HepG2 (cell line): ENCODE data around the gene MAPKAPK3. TPM values are rescaled to one million over a fixed set of nuclear protein-coding genes. Genes with fewer than 3 reads are reported as not detected.

Source experiments
- CEBPB ChIP-seq: IDR thresholded peaks from 2 replicates; pipeline ENCODE4 v1.6.1; 2011; ENCODE audit warnings: low read depth, low read length, improper control_type of control experiment, borderline replicate concordance
- CREB1 ChIP-seq, 2 experiments: fragments of 450-650 bp in 1 of 2; IDR thresholded peaks; 2 replicates each; pipeline ENCODE4 v1.6.1; 2016 to 2017; ENCODE audit warnings: control low read depth in 1 of 2, mild to moderate bottlenecking in 1 of 2, missing compliant biosample characterization in 1 of 2, missing genetic modification characterization in 1 of 2
- FOSL1 ChIP-seq: sonication (generic); formaldehyde crosslinking; IDR thresholded peaks from 2 replicates; pipeline ENCODE4 v1.9.0; 2021; ENCODE audit warnings: missing genetic modification reagents, borderline replicate concordance
- GFI1 ChIP-seq: sonication (generic); formaldehyde crosslinking; IDR thresholded peaks from 2 replicates; pipeline ENCODE4 v1.5.0; 2020; ENCODE audit warnings: missing genetic modification reagents, mild to moderate bottlenecking, borderline replicate concordance
- NCOR1 ChIP-seq: fragments of 200-600 bp; sonication (generic); IDR thresholded peaks from 2 replicates; pipeline ENCODE4 v1.7.0; 2017; ENCODE audit warnings: antibody characterized with exemption, low read length, borderline replicate concordance
- PHB2 ChIP-seq: fragments of 450-650 bp; IDR thresholded peaks from 2 replicates; pipeline ENCODE4 v1.6.1; 2018; ENCODE audit not compliant: partially characterized antibody
- SAFB2 ChIP-seq: sonication (generic); formaldehyde crosslinking; IDR thresholded peaks from 2 replicates; pipeline ENCODE4 v1.5.1; 2020; ENCODE audit warnings: missing genetic modification reagents, low read depth, mild to moderate bottlenecking, borderline replicate concordance
- SMARCE1 ChIP-seq: fragments of 450-650 bp; IDR thresholded peaks from 2 replicates; pipeline ENCODE4 v1.6.1; 2017; ENCODE audit warnings: borderline replicate concordance
- SRF ChIP-seq: IDR thresholded peaks from 2 replicates; pipeline ENCODE4 v1.6.1; 2011; ENCODE audit warnings: mild to moderate bottlenecking, low read depth, low read length, moderate library complexity
- SSRP1 ChIP-seq: IDR thresholded peaks from 2 replicates; pipeline ENCODE4 v1.6.1; 2016; ENCODE audit warnings: control low read depth
- STAT5B ChIP-seq: sonication (generic); formaldehyde crosslinking; IDR thresholded peaks from 2 replicates; pipeline ENCODE4 v1.4.0; 2020; ENCODE audit warnings: missing genetic modification reagents
- WIZ ChIP-seq: sonication (generic); formaldehyde crosslinking; IDR thresholded peaks from 2 replicates; pipeline ENCODE4 v1.5.1; 2020; ENCODE audit warnings: mild to moderate bottlenecking, missing genetic modification reagents
- ZFP62 ChIP-seq: sonication (generic); formaldehyde crosslinking; IDR thresholded peaks from 2 replicates; pipeline ENCODE4 v1.4.0; 2020; ENCODE audit warnings: missing genetic modification reagents
- ZMYM3 ChIP-seq: sonication (generic); formaldehyde crosslinking; IDR thresholded peaks from 2 replicates; pipeline ENCODE4 v1.5.1; 2020; ENCODE audit warnings: mild to moderate bottlenecking, missing genetic modification reagents
- ZNF350 ChIP-seq: sonication (generic); formaldehyde crosslinking; IDR thresholded peaks from 2 replicates; pipeline ENCODE4 v1.4.0; 2020; ENCODE audit warnings: mild to moderate bottlenecking, low read depth, missing genetic modification reagents, borderline replicate concordance
- ZNF775 ChIP-seq: sonication (generic); formaldehyde crosslinking; IDR thresholded peaks from 2 replicates; pipeline ENCODE4 v1.4.0; 2020; ENCODE audit warnings: missing genetic modification reagents, mild to moderate bottlenecking, moderate library complexity, borderline replicate concordance
- ZNF879 ChIP-seq: sonication (generic); formaldehyde crosslinking; IDR thresholded peaks from 2 replicates; pipeline ENCODE4 v1.8.1; 2023; ENCODE audit warnings: missing genetic modification reagents
- polyA plus RNA-seq, 8 experiments: library from polyadenylated mRNA; depleted of rRNA in 3 of 8; stranded (reverse) in 7 of 8; unstranded in 1 of 8; fragments of >200 nt; fragmentation: Illumina TruSeq in 4 of 8; extraction: Trizol in 4 of 8; gene quantifications; 2 replicates each; pipeline versions ENCODE4 v1.2.1 to v1.2.3, GENCODE V29; 2011 to 2016; ENCODE audit warnings: low read depth in 4 of 8, missing spikeins in 1 of 8, mixed read lengths in 1 of 8; ENCODE audit not compliant: insufficient read depth in 1 of 8
- total RNA-seq, 5 experiments: library from RNA; depleted of rRNA; stranded (reverse); fragments of >200 nt; fragmentation: Illumina TruSeq; extraction: Trizol; gene quantifications; 2 replicates each; pipeline ENCODE4 v1.2.3, GENCODE V29; 2016; ENCODE audit warnings: low read depth in 1 of 5
- TF ChIP-seq, protein P1 (sequence below): sonication (generic); formaldehyde crosslinking; IDR thresholded peaks from 2 replicates; pipeline ENCODE4 v1.5.0; 2020; ENCODE audit warnings: mild to moderate bottlenecking, low read depth, missing genetic modification reagents, borderline replicate concordance
- TF ChIP-seq, protein P2 (sequence below): sonication (generic); formaldehyde crosslinking; IDR thresholded peaks from 2 replicates; pipeline ENCODE4 v1.8.0; 2022; ENCODE audit warnings: mild to moderate bottlenecking, missing genetic modification reagents, moderate library complexity
- TF ChIP-seq, protein P3 (sequence below): fragments of 450-650 bp; IDR thresholded peaks from 2 replicates; pipeline ENCODE4 v1.6.1; 2016
- TF ChIP-seq, protein P4 (sequence below): sonication (generic); formaldehyde crosslinking; IDR thresholded peaks from 2 replicates; pipeline ENCODE4 v1.5.0; 2020; ENCODE audit warnings: mild to moderate bottlenecking, missing genetic modification reagents, borderline replicate concordance
- TF ChIP-seq, protein P5 (sequence below): sonication (generic); formaldehyde crosslinking; IDR thresholded peaks from 2 replicates; pipeline ENCODE4 v1.4.0; 2020; ENCODE audit warnings: missing genetic modification reagents

MAPKAPK3 gene
- total and polyA plus RNA-seq, 2 of the 13 experiments (the other 11 are each of a cell fraction or from before 2014, with no cell fraction given): 39.9 to 41.2 TPM

DNA sequence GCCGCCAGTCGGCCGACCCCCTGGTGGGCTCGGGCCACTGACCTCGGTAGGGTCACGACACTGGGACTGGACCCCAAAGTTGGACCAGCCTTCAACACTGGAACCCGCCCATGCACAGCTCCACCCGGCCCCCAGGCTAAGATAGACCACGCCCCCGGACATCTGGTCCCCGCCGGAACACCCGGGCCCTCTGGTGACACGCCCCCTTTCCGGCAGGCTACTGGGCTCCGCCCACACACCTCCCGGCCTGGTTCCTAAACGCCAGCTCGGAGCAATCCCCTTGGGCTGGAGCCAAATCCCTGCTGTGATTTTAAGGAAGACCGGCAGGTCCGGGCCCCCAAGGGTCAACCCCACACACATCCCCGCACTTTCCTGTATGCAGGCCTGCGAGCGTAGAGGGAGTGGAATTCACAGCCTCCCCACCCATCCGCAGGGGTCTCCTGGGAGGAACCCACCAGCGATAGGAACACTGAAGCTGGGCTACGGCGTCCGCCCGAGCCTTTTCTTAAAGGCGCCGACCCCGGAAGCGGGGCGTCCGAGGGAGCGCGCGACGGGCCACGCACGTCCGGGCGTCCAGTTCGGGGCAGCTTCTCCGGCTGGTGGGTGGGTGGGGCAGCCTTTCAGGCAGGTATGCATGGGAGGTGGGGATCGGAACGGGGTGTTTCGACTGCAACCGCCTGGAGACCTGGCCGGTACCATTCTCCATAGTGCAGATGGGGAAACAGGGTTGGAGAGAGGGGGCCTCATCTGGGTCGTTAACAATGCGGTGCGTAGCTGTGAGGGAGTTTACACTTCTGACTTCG, 47.8 kb upstream of the MAPKAPK3 start, which contains the start of gene HEMK1 (continued):
- no peak for TF ChIP-seq PHB2
- TF ChIP-seq SMARCE1: no peak
- TF ChIP-seq, protein P1, sequence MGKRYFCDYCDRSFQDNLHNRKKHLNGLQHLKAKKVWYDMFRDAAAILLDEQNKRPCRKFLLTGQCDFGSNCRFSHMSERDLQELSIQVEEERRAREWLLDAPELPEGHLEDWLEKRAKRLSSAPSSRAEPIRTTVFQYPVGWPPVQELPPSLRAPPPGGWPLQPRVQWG (CRISPR knock-in tag): no peak
- TF ChIP-seq CREB1 (IDR thresholded peaks at IDR 0.05): peak; percentile 51; the same call in 1 of the 2 replicates
- TF ChIP-seq CREB1 (CRISPR knock-in tag; IDR thresholded peaks at IDR 0.05): peak; percentile 96
- TF ChIP-seq, protein P2, sequence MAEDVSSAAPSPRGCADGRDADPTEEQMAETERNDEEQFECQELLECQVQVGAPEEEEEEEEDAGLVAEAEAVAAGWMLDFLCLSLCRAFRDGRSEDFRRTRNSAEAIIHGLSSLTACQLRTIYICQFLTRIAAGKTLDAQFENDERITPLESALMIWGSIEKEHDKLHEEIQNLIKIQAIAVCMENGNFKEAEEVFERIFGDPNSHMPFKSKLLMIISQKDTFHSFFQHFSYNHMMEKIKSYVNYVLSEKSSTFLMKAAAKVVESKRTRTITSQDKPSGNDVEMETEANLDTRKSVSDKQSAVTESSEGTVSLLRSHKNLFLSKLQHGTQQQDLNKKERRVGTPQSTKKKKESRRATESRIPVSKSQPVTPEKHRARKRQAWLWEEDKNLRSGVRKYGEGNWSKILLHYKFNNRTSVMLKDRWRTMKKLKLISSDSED (CRISPR knock-in tag): no peak
- peak; percentile 45; the same call in 1 of the 2 replicates for TF ChIP-seq SRF
- no peak; the same call in 1 of the 2 replicates for TF ChIP-seq NCOR1
- TF ChIP-seq FOSL1 (CRISPR knock-in tag): no peak
- TF ChIP-seq ZNF879 (CRISPR knock-in tag): no peak
- TF ChIP-seq ZNF775 (CRISPR knock-in tag): no peak
- TF ChIP-seq ZFP62 (CRISPR knock-in tag): no peak
- TF ChIP-seq ZNF350 (CRISPR knock-in tag): peak; percentile 85; the same call in 1 of the 2 replicates
- TF ChIP-seq, protein P3, sequence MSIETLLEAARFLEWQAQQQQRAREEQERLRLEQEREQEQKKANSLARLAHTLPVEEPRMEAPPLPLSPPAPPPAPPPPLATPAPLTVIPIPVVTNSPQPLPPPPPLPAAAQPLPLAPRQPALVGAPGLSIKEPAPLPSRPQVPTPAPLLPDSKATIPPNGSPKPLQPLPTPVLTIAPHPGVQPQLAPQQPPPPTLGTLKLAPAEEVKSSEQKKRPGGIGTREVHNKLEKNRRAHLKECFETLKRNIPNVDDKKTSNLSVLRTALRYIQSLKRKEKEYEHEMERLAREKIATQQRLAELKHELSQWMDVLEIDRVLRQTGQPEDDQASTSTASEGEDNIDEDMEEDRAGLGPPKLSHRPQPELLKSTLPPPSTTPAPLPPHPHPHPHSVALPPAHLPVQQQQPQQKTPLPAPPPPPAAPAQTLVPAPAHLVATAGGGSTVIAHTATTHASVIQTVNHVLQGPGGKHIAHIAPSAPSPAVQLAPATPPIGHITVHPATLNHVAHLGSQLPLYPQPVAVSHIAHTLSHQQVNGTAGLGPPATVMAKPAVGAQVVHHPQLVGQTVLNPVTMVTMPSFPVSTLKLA: no peak
- TF ChIP-seq CEBPB: no peak
- no peak for TF ChIP-seq SAFB2 (CRISPR knock-in tag)
- TF ChIP-seq, protein P4, sequence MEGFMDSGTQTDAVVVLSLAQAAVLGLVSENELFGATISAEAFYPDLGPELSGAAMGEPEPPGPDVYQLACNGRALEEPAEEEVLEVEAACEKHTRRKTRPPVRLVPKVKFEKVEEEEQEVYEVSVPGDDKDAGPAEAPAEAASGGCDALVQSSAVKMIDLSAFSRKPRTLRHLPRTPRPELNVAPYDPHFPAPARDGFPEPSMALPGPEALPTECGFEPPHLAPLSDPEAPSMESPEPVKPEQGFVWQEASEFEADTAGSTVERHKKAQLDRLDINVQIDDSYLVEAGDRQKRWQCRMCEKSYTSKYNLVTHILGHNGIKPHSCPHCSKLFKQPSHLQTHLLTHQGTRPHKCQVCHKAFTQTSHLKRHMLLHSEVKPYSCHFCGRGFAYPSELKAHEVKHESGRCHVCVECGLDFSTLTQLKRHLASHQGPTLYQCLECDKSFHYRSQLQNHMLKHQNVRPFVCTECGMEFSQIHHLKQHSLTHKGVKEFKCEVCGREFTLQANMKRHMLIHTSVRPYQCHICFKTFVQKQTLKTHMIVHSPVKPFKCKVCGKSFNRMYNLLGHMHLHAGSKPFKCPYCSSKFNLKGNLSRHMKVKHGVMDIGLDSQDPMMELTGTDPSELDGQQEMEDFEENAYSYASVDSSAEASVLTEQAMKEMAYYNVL: 0 out of 2 replicates have a peak, but pooled peaks have one; percentile 75
- no peak for TF ChIP-seq STAT5B
- TF ChIP-seq SSRP1: peak; percentile 69; the same call in 1 of the 2 replicates
- TF ChIP-seq GFI1 (CRISPR knock-in tag): peak; percentile 84
- peak; percentile 65; the same call in 1 of the 2 replicates for TF ChIP-seq ZMYM3 (CRISPR knock-in tag)
- TF ChIP-seq WIZ: no peak; the same call in 1 of the 2 replicates
- TF ChIP-seq, protein P5, sequence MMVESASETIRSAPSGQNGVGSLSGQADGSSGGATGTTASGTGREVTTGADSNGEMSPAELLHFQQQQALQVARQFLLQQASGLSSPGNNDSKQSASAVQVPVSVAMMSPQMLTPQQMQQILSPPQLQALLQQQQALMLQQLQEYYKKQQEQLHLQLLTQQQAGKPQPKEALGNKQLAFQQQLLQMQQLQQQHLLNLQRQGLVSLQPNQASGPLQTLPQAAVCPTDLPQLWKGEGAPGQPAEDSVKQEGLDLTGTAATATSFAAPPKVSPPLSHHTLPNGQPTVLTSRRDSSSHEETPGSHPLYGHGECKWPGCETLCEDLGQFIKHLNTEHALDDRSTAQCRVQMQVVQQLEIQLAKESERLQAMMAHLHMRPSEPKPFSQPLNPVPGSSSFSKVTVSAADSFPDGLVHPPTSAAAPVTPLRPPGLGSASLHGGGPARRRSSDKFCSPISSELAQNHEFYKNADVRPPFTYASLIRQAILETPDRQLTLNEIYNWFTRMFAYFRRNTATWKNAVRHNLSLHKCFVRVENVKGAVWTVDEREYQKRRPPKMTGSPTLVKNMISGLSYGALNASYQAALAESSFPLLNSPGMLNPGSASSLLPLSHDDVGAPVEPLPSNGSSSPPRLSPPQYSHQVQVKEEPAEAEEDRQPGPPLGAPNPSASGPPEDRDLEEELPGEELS (CRISPR knock-in tag): 0 out of 2 replicates have a peak, but pooled peaks have one; percentile 38
